Vagina (tissue), 2 donors: Measurements from ENCODE around the gene ST8SIA5.

Source experiments
- POLR2A ChIP-seq, 2 donors: fragments of 450-650 bp; IDR thresholded peaks; one replicate each; pipeline ENCODE4 v1.6.1; 2017; ENCODE audit warnings: antibody characterized with exemption in 2 of 2, mild to moderate bottlenecking in 2 of 2, moderate library complexity in 2 of 2
- POLR2AphosphoS5 ChIP-seq, 2 donors: sonication (generic); formaldehyde crosslinking; IDR thresholded peaks; one replicate each; pipeline ENCODE4 v1.9.0; 2017; ENCODE audit warnings: antibody characterized with exemption in 2 of 2, mild to moderate bottlenecking in 2 of 2, low read depth in 1 of 2; ENCODE audit not compliant: insufficient read depth in 1 of 2
- TF ChIP-seq, protein P1 (sequence below), 3 experiments: fragments of 450-650 bp in 2 of 3; fragments of 200-600 bp in 1 of 3; sonication (generic) in 1 of 3; IDR thresholded peaks; one replicate each; pipeline ENCODE4 v1.5.1; 2017 to 2019; ENCODE audit warnings: antibody characterized with exemption in 3 of 3, mild to moderate bottlenecking in 2 of 3, moderate library complexity in 2 of 3

DNA sequence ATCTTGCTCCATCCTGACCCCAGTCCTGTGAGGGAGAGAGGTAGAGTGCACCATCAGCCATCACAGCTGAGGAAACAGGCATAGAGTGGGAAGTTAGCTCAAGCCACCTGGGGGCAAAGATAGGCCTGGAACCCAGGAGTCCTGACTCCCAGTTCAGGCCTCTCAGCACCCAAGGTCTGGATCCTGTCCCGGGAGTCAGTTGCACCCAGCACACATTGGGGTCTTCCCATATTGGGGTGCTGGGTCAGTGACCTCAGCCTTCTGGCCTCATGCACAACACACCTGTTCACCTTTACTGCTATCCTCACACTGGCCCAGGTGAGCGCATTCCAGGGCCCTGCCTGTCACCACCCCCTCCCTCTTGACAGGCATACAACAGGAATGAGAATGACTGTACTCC lies 24.7 kb downstream of the ST8SIA5 start:
- TF ChIP-seq POLR2A (IDR thresholded peaks at IDR 0.05), result no peak
- TF ChIP-seq, protein P1, sequence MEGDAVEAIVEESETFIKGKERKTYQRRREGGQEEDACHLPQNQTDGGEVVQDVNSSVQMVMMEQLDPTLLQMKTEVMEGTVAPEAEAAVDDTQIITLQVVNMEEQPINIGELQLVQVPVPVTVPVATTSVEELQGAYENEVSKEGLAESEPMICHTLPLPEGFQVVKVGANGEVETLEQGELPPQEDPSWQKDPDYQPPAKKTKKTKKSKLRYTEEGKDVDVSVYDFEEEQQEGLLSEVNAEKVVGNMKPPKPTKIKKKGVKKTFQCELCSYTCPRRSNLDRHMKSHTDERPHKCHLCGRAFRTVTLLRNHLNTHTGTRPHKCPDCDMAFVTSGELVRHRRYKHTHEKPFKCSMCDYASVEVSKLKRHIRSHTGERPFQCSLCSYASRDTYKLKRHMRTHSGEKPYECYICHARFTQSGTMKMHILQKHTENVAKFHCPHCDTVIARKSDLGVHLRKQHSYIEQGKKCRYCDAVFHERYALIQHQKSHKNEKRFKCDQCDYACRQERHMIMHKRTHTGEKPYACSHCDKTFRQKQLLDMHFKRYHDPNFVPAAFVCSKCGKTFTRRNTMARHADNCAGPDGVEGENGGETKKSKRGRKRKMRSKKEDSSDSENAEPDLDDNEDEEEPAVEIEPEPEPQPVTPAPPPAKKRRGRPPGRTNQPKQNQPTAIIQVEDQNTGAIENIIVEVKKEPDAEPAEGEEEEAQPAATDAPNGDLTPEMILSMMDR (IDR thresholded peaks at IDR 0.05), result no peak
- no peak for TF ChIP-seq POLR2AphosphoS5 (IDR thresholded peaks at IDR 0.05; ENCODE audit: insufficient read depth in 1 of 2, low read depth in 1 of 2)
